Heart left ventricle (tissue), 13 donors: ENCODE measurements around the gene NCOA3.

Source experiments
- CTCF ChIP-seq, 12 donors: fragments of 200-600 bp; sonication (generic) in 4 of 12; IDR thresholded peaks; one replicate each; pipeline versions ENCODE4 v1.5.0 to v1.8.0; 2018 to 2022; ENCODE audit warnings: antibody characterized with exemption in 12 of 12, mild to moderate bottlenecking in 5 of 12
- POLR2A ChIP-seq, 2 donors: fragments of 450-650 bp; IDR thresholded peaks; one replicate each; pipeline ENCODE4 v1.6.1; 2017; ENCODE audit warnings: antibody characterized with exemption in 2 of 2, mild to moderate bottlenecking in 2 of 2, moderate library complexity in 2 of 2
- donor health status: ischemic (EF 13 %, LVEDD 7.1; RV severe dilation, severe dysfunction).
- donor health status: DM: no; HTN: yes; CAD: no.
- donor health status: DM: no; HTN: no; CAD: no.
- donor health status: ischemic (EF 25% LVEDD 6.9; RV normal size, moderate dysfunction).
- donor health status: ischemic (EF 25% LVEDD 5.7; RV mildly dilated, moderate dysfunction).
- donor health status: ischemic (EF 35%, LVEDD 5.7; RV mildly dilated, moderate dysfunction).
- donor health status: nonischemic (EF 11% LVEDD 7.7; RV severe dilation, severe dysfunction).
- donor health status: DM: yes; HTN: yes; CAD: no.
- donor health status: PGD.
- donor health status: ischemic (EF 29% LVEDD 5.4; RV normal size, mild dysfunction).
- donor health status: nonischemic (EF 23%, LVEDD 6.1; RV moderate dilation, normal function).

GRCh38 chr20:47484303-47484702 is 17.4 kb upstream of the NCOA3 start:
- TF ChIP-seq CTCF (IDR thresholded peaks at IDR 0.05) (no peak), POLR2A (IDR thresholded peaks at IDR 0.05) (no peak)
